ENCODE data around the gene AUH.

The AUH gene

GRCh38 chr9:91295357-91295756, 66.4 kb downstream of the AUH start:
- no peak overlapping the region for H3K9ac ChIP-seq (ENCODE audit: low read depth, low read length)
- no peaks in the 10 kb centered on the region for H3K9me3 ChIP-seq (ENCODE audit: insufficient read depth, low read depth, low read length)
- H3K27ac ChIP-seq (ENCODE audit: low read depth, low read length): no peak overlapping the region
- no peaks in the 10 kb centered on the region for H3K4me1 ChIP-seq (ENCODE audit: insufficient read depth, low read length)
- WGBS: 89% methylated on average over 2 of the region's 2 CpGs
- no peaks in the 10 kb centered on the region for H3K27me3 ChIP-seq (ENCODE audit: insufficient read depth, low read length)
- H3K4me3 ChIP-seq (ENCODE audit: low read length): no peak overlapping the region
- peaks cover 44% of the 10 kb centered on the region for H3K36me3 ChIP-seq (ENCODE audit: insufficient read depth, low read length)

- Histone ChIP-seq H3K9me3 (ENCODE audit: insufficient read depth, low read depth, low read length) (no peaks in the 10 kb centered on the region), H3K36me3 (ENCODE audit: insufficient read depth, low read length) (peaks cover 41% of the 10 kb centered on the region), H3K27me3 (ENCODE audit: insufficient read depth, low read length) (no peaks in the 10 kb centered on the region), H3K27ac (ENCODE audit: low read depth, low read length) (no peak overlapping the region), H3K9ac (ENCODE audit: low read depth, low read length) (no peak overlapping the region), H3K4me3 (ENCODE audit: low read length) (no peak overlapping the region), H3K4me1 (ENCODE audit: insufficient read depth, low read length) (no peaks in the 10 kb centered on the region)
- WGBS: 94% methylated on average over 4 of the region's 4 CpGs
Observed at GRCh38 chr9:91291866-91292265, 69.9 kb downstream of the AUH start.

GRCh38 chr9:91289244-91289643, 72.5 kb downstream of the AUH start:
- Histone ChIP-seq H3K4me1 (ENCODE audit: insufficient read depth, low read length) (no peaks in the 10 kb centered on the region), H3K9ac (ENCODE audit: low read depth, low read length) (no peak overlapping the region), H3K4me3 (ENCODE audit: low read length) (no peak overlapping the region), H3K27me3 (ENCODE audit: insufficient read depth, low read length) (no peaks in the 10 kb centered on the region), H3K27ac (ENCODE audit: low read depth, low read length) (no peak overlapping the region), H3K36me3 (ENCODE audit: insufficient read depth, low read length) (peaks cover 17% of the 10 kb centered on the region), H3K9me3 (ENCODE audit: insufficient read depth, low read depth, low read length) (no peaks in the 10 kb centered on the region)
- WGBS: no CpG with 5 or more reads among the region's 1 CpG

GRCh38 chr9:91285729-91286353, 75.9 kb downstream of the AUH start:
- Histone ChIP-seq H3K9ac (ENCODE audit: low read depth, low read length) (no peak overlapping the region), H3K4me3 (ENCODE audit: low read length) (no peak overlapping the region), H3K27me3 (ENCODE audit: insufficient read depth, low read length) (no peaks in the 10 kb centered on the region), H3K9me3 (ENCODE audit: insufficient read depth, low read depth, low read length) (no peaks in the 10 kb centered on the region), H3K4me1 (ENCODE audit: insufficient read depth, low read length) (no peaks in the 10 kb centered on the region), H3K27ac (ENCODE audit: low read depth, low read length) (no peak overlapping the region), H3K36me3 (ENCODE audit: insufficient read depth, low read length) (0 out of 2 replicates have a peak, but pooled peaks cover under 1% of the 10 kb centered on the region)
- 95% methylated on average over 6 of the region's 6 CpGs for WGBS

DNA sequence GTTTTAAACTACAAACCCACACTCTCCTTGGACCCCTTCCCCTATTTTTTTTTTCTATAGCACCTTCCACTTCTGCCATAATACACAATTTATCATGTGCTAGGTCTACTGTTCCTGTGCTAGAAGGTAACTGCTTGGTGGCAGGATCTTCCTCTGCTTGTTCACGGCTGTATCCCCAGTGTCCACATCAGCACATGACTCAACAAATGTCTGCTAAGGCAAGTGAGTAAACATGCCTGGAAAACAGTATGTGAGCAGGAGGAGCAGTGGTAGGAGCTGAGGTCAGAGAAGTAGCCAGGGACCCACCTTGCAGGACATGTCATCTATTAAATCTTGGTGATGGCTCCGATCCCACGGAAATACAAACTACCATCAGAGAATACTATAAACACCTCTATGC, 79.4 kb downstream of the AUH start:
- H3K27me3 ChIP-seq (ENCODE audit: insufficient read depth, low read length): no peaks in the 10 kb centered on the region
- no peak overlapping the region for H3K9ac ChIP-seq (ENCODE audit: low read depth, low read length)
- H3K27ac ChIP-seq (ENCODE audit: low read depth, low read length): no peak overlapping the region
- H3K4me1 ChIP-seq (ENCODE audit: insufficient read depth, low read length): peaks cover 5% of the 10 kb centered on the region
- no peaks in the 10 kb centered on the region for H3K9me3 ChIP-seq (ENCODE audit: insufficient read depth, low read depth, low read length)
- H3K4me3 ChIP-seq (ENCODE audit: low read length): no peak overlapping the region
- no peaks in the 10 kb centered on the region for H3K36me3 ChIP-seq (ENCODE audit: insufficient read depth, low read length)
- WGBS: 100% methylated on average over 3 of the region's 3 CpGs

- Histone ChIP-seq H3K36me3 (ENCODE audit: insufficient read depth, low read length) (no peaks in the 10 kb centered on the region), H3K27ac (ENCODE audit: low read depth, low read length) (no peak overlapping the region), H3K9ac (ENCODE audit: low read depth, low read length) (no peak overlapping the region), H3K4me1 (ENCODE audit: insufficient read depth, low read length) (peaks cover 5% of the 10 kb centered on the region), H3K27me3 (ENCODE audit: insufficient read depth, low read length) (no peaks in the 10 kb centered on the region), H3K9me3 (ENCODE audit: insufficient read depth, low read depth, low read length) (no peaks in the 10 kb centered on the region), H3K4me3 (ENCODE audit: low read length) (no peak overlapping the region)
- 88% methylated on average over 7 of the region's 8 CpGs for WGBS
Observed at GRCh38 chr9:91279296-91280204, 82.2 kb downstream of the AUH start.

- Histone ChIP-seq H3K9me3 (ENCODE audit: insufficient read depth, low read depth, low read length) (no peaks in the 10 kb centered on the region), H3K4me3 (ENCODE audit: low read length) (no peak overlapping the region), H3K36me3 (ENCODE audit: insufficient read depth, low read length) (no peaks in the 10 kb centered on the region), H3K27ac (ENCODE audit: low read depth, low read length) (no peak overlapping the region), H3K4me1 (ENCODE audit: insufficient read depth, low read length) (peaks cover 13% of the 10 kb centered on the region), H3K27me3 (ENCODE audit: insufficient read depth, low read length) (no peaks in the 10 kb centered on the region), H3K9ac (ENCODE audit: low read depth, low read length) (no peak overlapping the region)
- 98% methylated on average over 3 of the region's 3 CpGs for WGBS
Observed at GRCh38 chr9:91276513-91276912, 85.2 kb downstream of the AUH start.

GRCh38 chr9:91275655-91276054, 86.1 kb downstream of the AUH start:
- Histone ChIP-seq H3K4me1 (ENCODE audit: insufficient read depth, low read length) (peaks cover 13% of the 10 kb centered on the region), H3K36me3 (ENCODE audit: insufficient read depth, low read length) (no peaks in the 10 kb centered on the region), H3K9me3 (ENCODE audit: insufficient read depth, low read depth, low read length) (no peaks in the 10 kb centered on the region), H3K9ac (ENCODE audit: low read depth, low read length) (no peak overlapping the region), H3K4me3 (ENCODE audit: low read length) (no peak overlapping the region), H3K27ac (ENCODE audit: low read depth, low read length) (no peak overlapping the region), H3K27me3 (ENCODE audit: insufficient read depth, low read length) (no peaks in the 10 kb centered on the region)
- 100% methylated on average over 1 of the region's 1 CpG for WGBS

- Histone ChIP-seq H3K9ac (ENCODE audit: low read depth, low read length) (no peak overlapping the region), H3K4me3 (ENCODE audit: low read length) (no peak overlapping the region), H3K27ac (ENCODE audit: low read depth, low read length) (no peak overlapping the region), H3K9me3 (ENCODE audit: insufficient read depth, low read depth, low read length) (no peaks in the 10 kb centered on the region), H3K4me1 (ENCODE audit: insufficient read depth, low read length) (peaks cover 13% of the 10 kb centered on the region), H3K27me3 (ENCODE audit: insufficient read depth, low read length) (no peaks in the 10 kb centered on the region), H3K36me3 (ENCODE audit: insufficient read depth, low read length) (no peaks in the 10 kb centered on the region)
- WGBS: 82% methylated on average over 2 of the region's 2 CpGs
Observed at GRCh38 chr9:91274949-91275492, 86.7 kb downstream of the AUH start.

DNA sequence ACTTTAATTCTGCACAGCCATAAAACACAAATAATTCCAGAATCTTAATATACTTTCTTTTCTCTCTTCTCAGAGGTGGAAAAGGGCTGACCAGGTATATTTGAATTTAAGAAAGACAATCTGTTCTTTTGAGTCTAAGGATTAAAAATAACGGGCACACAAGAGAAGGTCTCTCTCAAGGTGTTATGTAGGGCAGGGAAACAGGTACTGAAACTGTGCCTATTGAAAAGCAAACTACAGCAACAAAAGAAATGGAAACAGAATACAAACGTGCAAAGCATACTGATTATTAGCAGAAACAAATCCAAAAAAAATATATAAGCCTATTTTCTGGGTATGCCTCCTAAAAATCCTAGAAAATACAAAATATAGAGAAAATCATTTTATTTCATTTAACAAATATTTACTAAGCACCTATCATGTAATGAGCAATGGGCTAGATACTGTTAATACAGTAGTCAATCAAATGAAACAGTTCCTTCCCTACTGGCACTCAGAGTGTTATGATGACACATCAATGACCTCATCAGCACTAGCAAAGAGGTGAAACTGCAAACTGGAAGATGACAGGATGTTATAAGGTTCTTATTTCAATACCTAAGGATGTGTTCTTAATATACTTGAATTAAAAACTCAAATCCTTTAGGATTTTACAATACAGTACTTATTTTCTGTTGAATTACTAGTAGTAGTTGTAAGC, 87.7 kb downstream of the AUH start:
- H3K27me3 ChIP-seq (ENCODE audit: insufficient read depth, low read length): no peaks in the 10 kb centered on the region
- H3K36me3 ChIP-seq (ENCODE audit: insufficient read depth, low read length): no peaks in the 10 kb centered on the region
- no peak overlapping the region for H3K4me3 ChIP-seq (ENCODE audit: low read length)
- 79% methylated on average over 2 of the region's 2 CpGs for WGBS
- no peak overlapping the region for H3K27ac ChIP-seq (ENCODE audit: low read depth, low read length)
- H3K4me1 ChIP-seq (ENCODE audit: insufficient read depth, low read length): peaks cover 9% of the 10 kb centered on the region; the same call in 1 of the 2 replicates
- H3K9ac ChIP-seq (ENCODE audit: low read depth, low read length): no peak overlapping the region
- no peaks in the 10 kb centered on the region for H3K9me3 ChIP-seq (ENCODE audit: insufficient read depth, low read depth, low read length)

- Histone ChIP-seq H3K36me3 (ENCODE audit: insufficient read depth, low read length) (no peaks in the 10 kb centered on the region), H3K4me1 (ENCODE audit: insufficient read depth, low read length) (peaks cover 9% of the 10 kb centered on the region; the same call in 1 of the 2 replicates), H3K27me3 (ENCODE audit: insufficient read depth, low read length) (no peaks in the 10 kb centered on the region), H3K9ac (ENCODE audit: low read depth, low read length) (no peak overlapping the region), H3K4me3 (ENCODE audit: low read length) (no peak overlapping the region), H3K27ac (ENCODE audit: low read depth, low read length) (no peak overlapping the region), H3K9me3 (ENCODE audit: insufficient read depth, low read depth, low read length) (no peaks in the 10 kb centered on the region)
- 100% methylated on average over 1 of the region's 2 CpGs for WGBS
Observed at GRCh38 chr9:91271156-91271555, 90.6 kb downstream of the AUH start.

Measured in HUES64 (cell line).